Measurements from ENCODE around the gene PEX14.

DNA sequence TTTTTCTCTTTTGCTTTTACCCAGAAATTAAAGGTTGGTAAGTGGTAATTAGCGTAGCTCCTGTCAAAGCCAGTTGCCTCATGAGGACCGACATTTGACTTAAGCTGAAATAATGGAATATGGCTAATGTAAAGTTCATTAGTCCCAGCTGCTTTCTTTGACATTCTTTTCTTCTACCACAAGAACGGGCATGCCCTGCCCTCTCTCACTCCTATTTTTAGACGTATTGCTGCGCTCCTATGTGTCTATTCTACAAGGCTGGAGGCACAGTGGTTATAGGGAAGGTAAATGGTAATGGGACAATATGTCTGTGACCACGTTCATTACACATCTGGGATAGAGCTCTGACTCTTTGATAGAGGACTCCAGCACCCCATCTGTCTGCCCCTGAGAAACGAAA, 18.1 kb upstream of the PEX14 start:
- TF ChIP-seq, protein P1, sequence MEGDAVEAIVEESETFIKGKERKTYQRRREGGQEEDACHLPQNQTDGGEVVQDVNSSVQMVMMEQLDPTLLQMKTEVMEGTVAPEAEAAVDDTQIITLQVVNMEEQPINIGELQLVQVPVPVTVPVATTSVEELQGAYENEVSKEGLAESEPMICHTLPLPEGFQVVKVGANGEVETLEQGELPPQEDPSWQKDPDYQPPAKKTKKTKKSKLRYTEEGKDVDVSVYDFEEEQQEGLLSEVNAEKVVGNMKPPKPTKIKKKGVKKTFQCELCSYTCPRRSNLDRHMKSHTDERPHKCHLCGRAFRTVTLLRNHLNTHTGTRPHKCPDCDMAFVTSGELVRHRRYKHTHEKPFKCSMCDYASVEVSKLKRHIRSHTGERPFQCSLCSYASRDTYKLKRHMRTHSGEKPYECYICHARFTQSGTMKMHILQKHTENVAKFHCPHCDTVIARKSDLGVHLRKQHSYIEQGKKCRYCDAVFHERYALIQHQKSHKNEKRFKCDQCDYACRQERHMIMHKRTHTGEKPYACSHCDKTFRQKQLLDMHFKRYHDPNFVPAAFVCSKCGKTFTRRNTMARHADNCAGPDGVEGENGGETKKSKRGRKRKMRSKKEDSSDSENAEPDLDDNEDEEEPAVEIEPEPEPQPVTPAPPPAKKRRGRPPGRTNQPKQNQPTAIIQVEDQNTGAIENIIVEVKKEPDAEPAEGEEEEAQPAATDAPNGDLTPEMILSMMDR (IDR thresholded peaks at IDR 0.05), result no peak
- TF ChIP-seq POLR2AphosphoS5 (IDR thresholded peaks at IDR 0.05), result no peak

All from gastroesophageal sphincter (tissue), 3 donors.